Measurements from ENCODE around the gene SPOCK2. TPM values are rescaled to one million over a fixed set of nuclear protein-coding genes. Genes with fewer than 3 reads are reported as not detected.
"Not testable (repeated sequence)": the region's sequence is repeated elsewhere in the genome, so short reads cannot be mapped to it uniquely, and the experiment has no call there.

The SPOCK2 gene
- polyA plus RNA-seq, 1 donor, result 17.4 TPM

- not testable (repeated sequence) for H3K36me3 ChIP-seq (ENCODE audit: control insufficient read depth, insufficient read depth, low read length); DNase-seq; H3K4me3 ChIP-seq (ENCODE audit: low read length); H3K4me1 ChIP-seq (ENCODE audit: control insufficient read depth, insufficient read depth, low read length); H3K9me3 ChIP-seq (ENCODE audit: control insufficient read depth, low read depth, low read length); H3K27ac ChIP-seq (ENCODE audit: low read length); H3K27me3 ChIP-seq (ENCODE audit: control insufficient read depth, insufficient read depth, low read length)
- WGBS (ENCODE audit: insufficient coverage, low lambda C conversion rate), result no CpG with 5 or more reads among the region's 3 CpGs
These were observed 19.6 kb upstream of the SPOCK2 start for GRCh38 chr10:72108004-72108370.

GRCh38 chr10:72107325-72108003 lies 19.1 kb upstream of the SPOCK2 start:
- Histone ChIP-seq H3K4me1 (ENCODE audit: control insufficient read depth, insufficient read depth, low read length) (peaks cover 7% of the 10 kb centered on the region), H3K9me3 (ENCODE audit: control insufficient read depth, low read depth, low read length) (no peaks in the 10 kb centered on the region), H3K27me3 (ENCODE audit: control insufficient read depth, insufficient read depth, low read length) (no peaks in the 10 kb centered on the region), H3K4me3 (ENCODE audit: low read length) (no peak overlapping the region), H3K27ac (ENCODE audit: low read length) (no peak overlapping the region), H3K36me3 (ENCODE audit: control insufficient read depth, insufficient read depth, low read length) (no peaks in the 10 kb centered on the region)
- WGBS (ENCODE audit: insufficient coverage, low lambda C conversion rate), result no CpG with 5 or more reads among the region's 3 CpGs
- no peak for DNase-seq

GRCh38 chr10:72106896-72107295 lies 18.5 kb upstream of the SPOCK2 start:
- WGBS (ENCODE audit: insufficient coverage, low lambda C conversion rate), result 96% methylated on average over 2 of the region's 2 CpGs
- Histone ChIP-seq H3K36me3 (ENCODE audit: control insufficient read depth, insufficient read depth, low read length) (no peaks in the 10 kb centered on the region), H3K27ac (ENCODE audit: low read length) (no peak overlapping the region), H3K4me3 (ENCODE audit: low read length) (no peak overlapping the region), H3K27me3 (ENCODE audit: control insufficient read depth, insufficient read depth, low read length) (no peaks in the 10 kb centered on the region), H3K9me3 (ENCODE audit: control insufficient read depth, low read depth, low read length) (no peaks in the 10 kb centered on the region), H3K4me1 (ENCODE audit: control insufficient read depth, insufficient read depth, low read length) (peaks cover 7% of the 10 kb centered on the region)
- no peak for DNase-seq

GRCh38 chr10:72106154-72106849 lies 18.0 kb upstream of the SPOCK2 start:
- no peaks in the 10 kb centered on the region for H3K9me3 ChIP-seq (ENCODE audit: control insufficient read depth, low read depth, low read length)
- H3K36me3 ChIP-seq (ENCODE audit: control insufficient read depth, insufficient read depth, low read length), result peaks cover 2% of the 10 kb centered on the region
- 100% methylated on average over 1 of the region's 2 CpGs for WGBS (ENCODE audit: insufficient coverage, low lambda C conversion rate)
- no peak overlapping the region for H3K4me3 ChIP-seq (ENCODE audit: low read length)
- no peak for DNase-seq
- H3K4me1 ChIP-seq (ENCODE audit: control insufficient read depth, insufficient read depth, low read length), result peaks cover 7% of the 10 kb centered on the region
- no peaks in the 10 kb centered on the region for H3K27me3 ChIP-seq (ENCODE audit: control insufficient read depth, insufficient read depth, low read length)
- no peak overlapping the region for H3K27ac ChIP-seq (ENCODE audit: low read length)

- H3K27me3 ChIP-seq (ENCODE audit: control insufficient read depth, insufficient read depth, low read length), result no peaks in the 10 kb centered on the region
- H3K4me3 ChIP-seq (ENCODE audit: low read length), result no peak overlapping the region
- H3K27ac ChIP-seq (ENCODE audit: low read length), result no peak overlapping the region
- no peaks in the 10 kb centered on the region for H3K9me3 ChIP-seq (ENCODE audit: control insufficient read depth, low read depth, low read length)
- no peak for DNase-seq
- peaks cover 6% of the 10 kb centered on the region for H3K36me3 ChIP-seq (ENCODE audit: control insufficient read depth, insufficient read depth, low read length)
- peaks cover 7% of the 10 kb centered on the region for H3K4me1 ChIP-seq (ENCODE audit: control insufficient read depth, insufficient read depth, low read length)
- 100% methylated on average over 1 of the region's 5 CpGs for WGBS (ENCODE audit: insufficient coverage, low lambda C conversion rate)
These were observed 17.4 kb upstream of the SPOCK2 start for GRCh38 chr10:72105710-72106109.

- DNase-seq, result no peak
These were observed 16.7 kb upstream of the SPOCK2 start for GRCh38 chr10:72105098-72105475.

GRCh38 chr10:72104472-72105097 lies 16.2 kb upstream of the SPOCK2 start:
- no peak overlapping the region for H3K27ac ChIP-seq (ENCODE audit: low read length)
- 100% methylated on average over 3 of the region's 8 CpGs for whole genome bisulfite sequencing (ENCODE audit: insufficient coverage, low lambda C conversion rate)

More at GRCh38 chr10:72105098-72105475, 16.7 kb upstream of the SPOCK2 start:
- H3K36me3 ChIP-seq (ENCODE audit: control insufficient read depth, insufficient read depth, low read length), result peaks cover 6% of the 10 kb centered on the region
- WGBS (ENCODE audit: insufficient coverage, low lambda C conversion rate), result 100% methylated on average over 2 of the region's 9 CpGs
- H3K4me1 ChIP-seq (ENCODE audit: control insufficient read depth, insufficient read depth, low read length), result peaks cover 7% of the 10 kb centered on the region
- no peaks in the 10 kb centered on the region for H3K27me3 ChIP-seq (ENCODE audit: control insufficient read depth, insufficient read depth, low read length)
- H3K9me3 ChIP-seq (ENCODE audit: control insufficient read depth, low read depth, low read length), result no peaks in the 10 kb centered on the region
- no peak overlapping the region for H3K27ac ChIP-seq (ENCODE audit: low read length)
- H3K4me3 ChIP-seq (ENCODE audit: low read length), result no peak overlapping the region

GRCh38 chr10:72099600-72099921 lies 11.2 kb upstream of the SPOCK2 start:
- H3K36me3 ChIP-seq (ENCODE audit: control insufficient read depth, insufficient read depth, low read length), result peaks cover 6% of the 10 kb centered on the region
- H3K9me3 ChIP-seq (ENCODE audit: control insufficient read depth, low read depth, low read length), result no peaks in the 10 kb centered on the region
- DNase-seq, result no peak
- no CpG with 5 or more reads among the region's 10 CpGs for WGBS (ENCODE audit: insufficient coverage, low lambda C conversion rate)
- H3K27me3 ChIP-seq (ENCODE audit: control insufficient read depth, insufficient read depth, low read length), result no peaks in the 10 kb centered on the region
- H3K4me3 ChIP-seq (ENCODE audit: low read length), result no peak overlapping the region
- peaks cover 38% of the 10 kb centered on the region for H3K4me1 ChIP-seq (ENCODE audit: control insufficient read depth, insufficient read depth, low read length)
- peak overlapping the region; percentile 81 for H3K27ac ChIP-seq (ENCODE audit: low read length)

More at GRCh38 chr10:72104472-72105097, 16.2 kb upstream of the SPOCK2 start:
- H3K36me3 ChIP-seq (ENCODE audit: control insufficient read depth, insufficient read depth, low read length), result peaks cover 6% of the 10 kb centered on the region
- no peak overlapping the region for H3K4me3 ChIP-seq (ENCODE audit: low read length)
- no peaks in the 10 kb centered on the region for H3K9me3 ChIP-seq (ENCODE audit: control insufficient read depth, low read depth, low read length)
- no peak for DNase-seq
- H3K4me1 ChIP-seq (ENCODE audit: control insufficient read depth, insufficient read depth, low read length), result peaks cover 9% of the 10 kb centered on the region
- H3K27me3 ChIP-seq (ENCODE audit: control insufficient read depth, insufficient read depth, low read length), result no peaks in the 10 kb centered on the region

- Histone ChIP-seq H3K36me3 (ENCODE audit: control insufficient read depth, insufficient read depth, low read length) (peaks cover 6% of the 10 kb centered on the region), H3K4me3 (ENCODE audit: low read length) (no peak overlapping the region), H3K4me1 (ENCODE audit: control insufficient read depth, insufficient read depth, low read length) (peaks cover 38% of the 10 kb centered on the region), H3K9me3 (ENCODE audit: control insufficient read depth, low read depth, low read length) (no peaks in the 10 kb centered on the region), H3K27me3 (ENCODE audit: control insufficient read depth, insufficient read depth, low read length) (no peaks in the 10 kb centered on the region), H3K27ac (ENCODE audit: low read length) (peak overlapping the region; percentile 81)
- peak in 1 of 2 donors; percentile 54 for DNase-seq
- WGBS (ENCODE audit: insufficient coverage, low lambda C conversion rate), result 0% methylated on average over 1 of the region's 6 CpGs
These were observed 10.7 kb upstream of the SPOCK2 start for GRCh38 chr10:72098836-72099599.

GRCh38 chr10:72098301-72098835 lies 10.0 kb upstream of the SPOCK2 start:
- Histone ChIP-seq H3K9me3 (ENCODE audit: control insufficient read depth, low read depth, low read length) (no peaks in the 10 kb centered on the region), H3K36me3 (ENCODE audit: control insufficient read depth, insufficient read depth, low read length) (peaks cover 6% of the 10 kb centered on the region), H3K4me3 (ENCODE audit: low read length) (no peak overlapping the region), H3K4me1 (ENCODE audit: control insufficient read depth, insufficient read depth, low read length) (peaks cover 38% of the 10 kb centered on the region), H3K27ac (ENCODE audit: low read length) (peak overlapping the region; percentile 81), H3K27me3 (ENCODE audit: control insufficient read depth, insufficient read depth, low read length) (no peaks in the 10 kb centered on the region)
- DNase-seq, result peak; percentile 79 to 96
- WGBS (ENCODE audit: insufficient coverage, low lambda C conversion rate), result 0% methylated on average over 1 of the region's 3 CpGs
